K562 (cell line): Measurements from ENCODE around the gene PXDC1. TPM values are rescaled to one million over a fixed set of nuclear protein-coding genes. Genes with fewer than 3 reads are reported as not detected.

ENCODE experiments used
- ATAC-seq: fragments of 200-7000 bp; cut with Tn5 transposase; 3 replicates; pipeline ENCODE4 v1.9.1; 2020; ENCODE audit warnings: moderate library complexity
- BruUV-seq: library from RNA; stranded (reverse); fragments of 400-500 nt; replicated peaks from 2 replicates; lab custom pipeline; 2021; lab: Mats Ljungman, UMichigan
- CTCF ChIA-PET: fragments of 300-600 bp; formaldehyde crosslinking; extraction: SDS; loops from one replicate; lab custom pipeline; 2021; ENCODE audit warnings: low intra/inter-chr PET ratio; lab: Yijun Ruan, JAX
- POLR2A ChIA-PET: fragments of 300-600, 350-650 bp; sonication (Branson Sonifier 250); formaldehyde crosslinking; extraction: SDS; loops from one replicate; lab custom pipeline; 2021; ENCODE audit warnings: antibody characterized with exemption, inconsistent platforms; lab: Yijun Ruan, JAX
- DNase-seq, 4 experiments: peaks; one replicate each; pipeline versions ENCODE4 v3.0.0 to v3.0.0-alpha.2; 2011 to 2018; ENCODE audit warnings: low spot score in 3 of 4, mixed read lengths in 3 of 4; ENCODE audit errors: extremely low read depth in 1 of 4
- FAIRE-seq: peaks from 2 replicates; lab custom pipeline; 2011; peaks lifted over from hg19 to GRCh38; lab: Jason Lieb, UNC
- H2AFZ ChIP-seq: 2 replicates; pipeline ENCODE4 v1.6.0; 2011; ENCODE audit warnings: low read depth, low read length, control low read depth, inconsistent platforms
- H3K27ac ChIP-seq: fragments of 200-600 bp; 3 replicates; pipeline ENCODE4 v1.8.0; 2011; ENCODE audit warnings: low read depth, mild to moderate bottlenecking, control low read depth, inconsistent platforms, low read length, moderate library complexity, mixed read lengths; ENCODE audit errors: extremely low read depth
- H3K27me3 ChIP-seq, 2 experiments: fragments of 300-600 bp in 1 of 2; 2 replicates in 1 of 2; 3 replicates in 1 of 2; pipeline versions ENCODE4 v1.6.0 to v1.8.0; 2011; ENCODE audit warnings: inconsistent platforms in 2 of 2, low read length in 2 of 2, mild to moderate bottlenecking in 1 of 2, mixed read lengths in 1 of 2, moderate library complexity in 1 of 2; ENCODE audit not compliant: control insufficient read depth in 2 of 2, insufficient read depth in 2 of 2
- H3K36me3 ChIP-seq: fragments of 300-600 bp; 3 replicates; pipeline ENCODE4 v1.8.0; 2011; ENCODE audit warnings: mild to moderate bottlenecking, low read length, inconsistent platforms; ENCODE audit not compliant: control insufficient read depth, insufficient read depth
- H3K4me1 ChIP-seq, 2 experiments: fragments of 200-600 bp in 1 of 2; replicated peaks in 1 of 2; 2 replicates in 1 of 2; 3 replicates in 1 of 2; pipeline versions ENCODE4 v1.5.1 to v1.8.0; 2011; ENCODE audit warnings: inconsistent platforms in 2 of 2, low read length in 2 of 2, mild to moderate bottlenecking in 1 of 2, mixed read lengths in 1 of 2, moderate library complexity in 1 of 2; ENCODE audit not compliant: control insufficient read depth in 2 of 2, insufficient read depth in 2 of 2
- H3K4me2 ChIP-seq: 2 replicates; pipeline ENCODE4 v1.6.1; 2011; ENCODE audit warnings: low read length, control low read depth, inconsistent platforms, mixed read lengths; ENCODE audit not compliant: insufficient read depth
- H3K4me3 ChIP-seq: fragments of 200-600 bp; sonication (generic), shearing (Covaris generic); 2 replicates; pipeline ENCODE4 v1.5.1; 2016; ENCODE audit warnings: control low read depth, inconsistent platforms
- H3K79me2 ChIP-seq: fragments of 200-600 bp; 3 replicates; pipeline ENCODE4 v1.8.0; 2011; ENCODE audit warnings: low read length, inconsistent platforms; ENCODE audit not compliant: control insufficient read depth, insufficient read depth
- H3K9ac ChIP-seq, 2 experiments: 2 replicates each; pipeline versions ENCODE4 v1.6.0 to v1.6.1; 2011; ENCODE audit warnings: low read depth in 2 of 2, low read length in 2 of 2, control low read depth in 1 of 2, inconsistent platforms in 1 of 2, mild to moderate bottlenecking in 1 of 2, mixed read lengths in 1 of 2; ENCODE audit not compliant: insufficient read depth in 1 of 2
- H3K9me1 ChIP-seq: one replicate; pipeline ENCODE4 v1.6.0; 2011; ENCODE audit warnings: inconsistent platforms, mild to moderate bottlenecking, low read length, moderate library complexity; ENCODE audit not compliant: control insufficient read depth, insufficient read depth
- H3K9me3 ChIP-seq: replicated peaks from 2 replicates; pipeline ENCODE4 v1.5.1; 2011; ENCODE audit warnings: low read depth, low read length, inconsistent platforms; ENCODE audit not compliant: control insufficient read depth, insufficient read depth
- H4K20me1 ChIP-seq: replicated peaks from 2 replicates; pipeline ENCODE4 v1.6.1; 2011; ENCODE audit warnings: low read length, inconsistent platforms, mixed read lengths; ENCODE audit not compliant: control insufficient read depth, insufficient read depth
- ARHGAP35 ChIP-seq: fragments of 450-650 bp; IDR thresholded peaks from 2 replicates; pipeline ENCODE4 v1.6.1; 2018; ENCODE audit not compliant: partially characterized antibody
- HBP1 ChIP-seq: fragments of 450-650 bp; formaldehyde crosslinking; IDR thresholded peaks from 2 replicates; pipeline ENCODE4 v1.4.0; 2022; ENCODE audit warnings: missing genetic modification characterization
- KLF10 ChIP-seq: fragments of 250-450 bp; sonication (Bioruptor Pico); IDR thresholded peaks from 2 replicates; pipeline ENCODE4 v1.6.1; 2021; ENCODE audit warnings: matching md5 sums
- MYNN ChIP-seq, 2 experiments: sonication (generic); formaldehyde crosslinking in 1 of 2; IDR thresholded peaks; 2 replicates each; pipeline versions ENCODE4 v1.5.0 to v1.6.1; 2016 to 2020; ENCODE audit warnings: antibody characterized with exemption in 1 of 2, missing genetic modification reagents in 1 of 2
- PURB ChIP-seq: sonication (generic); formaldehyde crosslinking; IDR thresholded peaks from 2 replicates; pipeline ENCODE4 v1.9.0; 2021; ENCODE audit warnings: low read depth, mild to moderate bottlenecking, missing genetic modification reagents
- TCF3 ChIP-seq: sonication (generic); formaldehyde crosslinking; IDR thresholded peaks from 2 replicates; pipeline ENCODE4 v1.4.0; 2020; ENCODE audit warnings: mild to moderate bottlenecking, missing genetic modification reagents
- UBTF ChIP-seq, 2 experiments: IDR thresholded peaks; 2 replicates each; pipeline ENCODE4 v1.6.1; 2012; ENCODE audit warnings: improper control_type of control experiment in 2 of 2, low read depth in 2 of 2, low read length in 2 of 2, borderline replicate concordance in 1 of 2
- YY1 ChIP-seq, 3 experiments: IDR thresholded peaks; 2 replicates each; pipeline ENCODE4 v1.6.1; 2011; ENCODE audit warnings: low read length in 2 of 3, mild to moderate bottlenecking in 2 of 3, moderate library complexity in 2 of 3, borderline replicate concordance in 1 of 3, control low read depth in 1 of 3, low read depth in 1 of 3; ENCODE audit not compliant: insufficient read depth in 3 of 3, insufficient replicate concordance in 2 of 3, control insufficient read depth in 1 of 3, insufficient read length in 1 of 3; ENCODE audit errors: extremely low read depth in 1 of 3
- ZNF239 ChIP-seq: fragments of 250-450 bp; sonication (Bioruptor Pico); IDR thresholded peaks from 2 replicates; pipeline ENCODE4 v1.4.0; 2020; ENCODE audit warnings: mild to moderate bottlenecking
- ZNF282 ChIP-seq: sonication (generic); formaldehyde crosslinking; IDR thresholded peaks from 2 replicates; pipeline ENCODE4 v1.8.1; 2023; ENCODE audit warnings: missing genetic modification reagents
- WGBS: fragments of 100-300 bp; shearing (Covaris generic); methylation state at CpG from one replicate; pipeline ENCODE4 v1.1.6; 2016; ENCODE audit warnings: low coverage, mixed read lengths; ENCODE audit not compliant: insufficient coverage; ENCODE audit errors: missing lambda C conversion rate; 5-methylcytosine and 5-hydroxymethylcytosine counted together
- in situ Hi-C: fragments of 300-500 bp; cut with MboI; formaldehyde crosslinking; loops from 4 replicates; pipeline ENCODE4 v1.15.0; 2018; ENCODE audit warnings: inconsistent platforms, mixed read lengths
- intact Hi-C: fragments of 100-400 bp; cut with micrococcal nuclease; formaldehyde crosslinking; loops from 2 replicates; pipeline ENCODE4 v1.14.2; 2022
- polyA plus RNA-seq, 8 experiments: library from polyadenylated mRNA; depleted of rRNA in 4 of 8; stranded (reverse) in 5 of 8; unstranded in 3 of 8; fragments of >200 nt; fragmentation: Nextera tagmentation in 2 of 8; fragmentation: Illumina TruSeq in 1 of 8; extraction: Ambion mirVana in 2 of 8; extraction: Trizol in 1 of 8; gene quantifications; 2 replicates each; pipeline versions ENCODE4 v1.2.1 to v1.2.3, GENCODE V29; 2011 to 2014; ENCODE audit warnings: inconsistent platforms in 1 of 8, missing spikeins in 1 of 8
- total RNA-seq, 7 experiments: library from RNA; depleted of rRNA in 6 of 7; stranded (reverse); fragments of >200 nt in 6 of 7; fragmentation: Illumina TruSeq in 2 of 7; extraction: Trizol in 2 of 7; gene quantifications; 2 replicates each; pipeline versions ENCODE4 v1.2.1 to v1.2.3, GENCODE V29; 2011 to 2021; ENCODE audit warnings: low replicate concordance in 1 of 7

PXDC1 gene
- total and polyA plus RNA-seq, 9 of the 15 experiments (the other 6 are each of a cell fraction or from before 2014, with no cell fraction given) = 0.09 to 0.33 (median 0.16) TPM; not detected in 5

- no TSS peak for BruUV-seq
- Histone ChIP-seq H3K27ac (no peak overlapping the region), H3K9me3 (no peaks in the 10 kb centered on the region), H3K36me3 (no peaks in the 10 kb centered on the region), H3K27me3 (peaks cover 57 to 73% of the 10 kb centered on the region in 2 experiments), H3K4me3 (no peak overlapping the region), H3K4me2 (no peak overlapping the region), H3K9me1 (no peaks in the 10 kb centered on the region), H3K4me1 (no peaks in the 10 kb centered on the region), H2AFZ (no peak overlapping the region), H3K79me2 (no peaks in the 10 kb centered on the region), H4K20me1 (no peaks in the 10 kb centered on the region; the same call in 1 of the 2 replicates), H3K9ac (no peak overlapping the region)
- no peak for ATAC-seq
- 2% methylated on average over 6 of the region's 6 CpGs for WGBS
- in situ Hi-C loops (no loop called here), intact Hi-C loops (no loop called here)
- no peak for FAIRE-seq
- ChIA-PET POLR2A (no interaction called here), CTCF (no interaction called here)
- TF ChIP-seq PURB (CRISPR knock-in tag) = no peak
- DNase-seq = no peak
Measured at GRCh38 chr6:3779574-3779849, 28.0 kb upstream of the PXDC1 start.

- Histone ChIP-seq H3K4me3 (no peak overlapping the region), H3K27me3 (peaks cover 54 to 68% of the 10 kb centered on the region in 2 experiments), H3K9me3 (no peaks in the 10 kb centered on the region), H3K36me3 (no peaks in the 10 kb centered on the region), H3K4me2 (no peak overlapping the region), H3K9ac (no peak overlapping the region), H3K27ac (no peak overlapping the region), H4K20me1 (no peaks in the 10 kb centered on the region), H2AFZ (no peak overlapping the region), H3K9me1 (no peaks in the 10 kb centered on the region), H3K79me2 (no peaks in the 10 kb centered on the region), H3K4me1 (no peaks in the 10 kb centered on the region)
- POLR2A ChIA-PET = no interaction called here
- BruUV-seq = no TSS peak
- intact Hi-C loops = no loop called here
- WGBS = 1% methylated on average over 11 of the region's 11 CpGs
- FAIRE-seq (no peak), DNase-seq (no peak), ATAC-seq (no peak)
- in situ Hi-C loops = no loop called here
- CTCF ChIA-PET = no interaction called here
- TF ChIP-seq UBTF (IDR thresholded peaks at IDR 0.05; ENCODE audit: borderline replicate concordance in 1 of 2, low read depth in 2 of 2, low read length in 2 of 2) (no peak), MYNN (IDR thresholded peaks at IDR 0.05) (no peak), MYNN (CRISPR knock-in tag; IDR thresholded peaks at IDR 0.05) (no peak), YY1 (IDR thresholded peaks at IDR 0.05; ENCODE audit: borderline replicate concordance in 1 of 3, control insufficient read depth in 1 of 3, extremely low read depth in 1 of 3, insufficient read depth in 3 of 3, insufficient read length in 1 of 3, insufficient replicate concordance in 2 of 3, low read depth in 1 of 3, low read length in 2 of 3) (no peak), ZNF282 (CRISPR knock-in tag) (no peak), TCF3 (CRISPR knock-in tag) (no peak), KLF10 (CRISPR knock-in tag) (no peak), ZNF239 (CRISPR knock-in tag) (no peak), HBP1 (CRISPR knock-in tag) (no peak), ARHGAP35 (no peak)
Measured at GRCh38 chr6:3778701-3779573, 27.4 kb upstream of the PXDC1 start.
